Endothelial cell of umbilical vein (primary cell): ENCODE data around the gene CKAP2. TPM values are rescaled to one million over a fixed set of nuclear protein-coding genes. Genes with fewer than 3 reads are reported as not detected.

ENCODE experiments used
- BruUV-seq: library from RNA; stranded (reverse); fragments of 400-500 nt; replicated peaks from 2 replicates; lab custom pipeline; 2021; lab: Mats Ljungman, UMichigan
- CTCF ChIA-PET: fragments of 300-600, 350-600 bp; sonication (Branson Sonifier 250); formaldehyde crosslinking; loops from one replicate; lab custom pipeline; 2021; ENCODE audit warnings: antibody characterized with exemption, inconsistent platforms; lab: Charles Lee
- POLR2A ChIA-PET: fragments of 300-600, 350-600 bp; sonication (Branson Sonifier 250); formaldehyde crosslinking; loops from one replicate; lab custom pipeline; 2021; ENCODE audit warnings: antibody characterized with exemption, inconsistent platforms; lab: Charles Lee
- DNase-seq: peaks from one replicate; pipeline ENCODE4 v3.0.0-alpha.2; 2011; ENCODE audit warnings: low read depth, low spot score
- FAIRE-seq: peaks from 2 replicates; lab custom pipeline; 2011; peaks lifted over from hg19 to GRCh38; lab: Jason Lieb, UNC
- H2AFZ ChIP-seq: 2 replicates; pipeline ENCODE4 v1.6.0; 2012; ENCODE audit warnings: low read depth, low read length, control low read depth, inconsistent platforms
- H3K27ac ChIP-seq: 2 replicates; pipeline ENCODE4 v1.5.1; 2011; ENCODE audit warnings: low read depth, mild to moderate bottlenecking, control low read depth, low read length, moderate library complexity; ENCODE audit not compliant: insufficient read depth
- H3K27me3 ChIP-seq, 2 experiments: 2 replicates each; pipeline versions ENCODE4 v1.6.0 to v1.6.1; 2011; ENCODE audit warnings: low read length in 2 of 2, mixed read lengths in 1 of 2; ENCODE audit not compliant: control insufficient read depth in 2 of 2, insufficient read depth in 2 of 2
- H3K36me3 ChIP-seq, 2 experiments: 2 replicates in 1 of 2; 3 replicates in 1 of 2; pipeline ENCODE4 v1.5.1; 2011; ENCODE audit warnings: low read length in 2 of 2, mild to moderate bottlenecking in 1 of 2, moderate library complexity in 1 of 2; ENCODE audit not compliant: control insufficient read depth in 2 of 2, insufficient read depth in 2 of 2; ENCODE audit errors: extremely low read depth in 1 of 2
- H3K4me1 ChIP-seq: 3 replicates; pipeline ENCODE4 v1.5.1; 2011; ENCODE audit warnings: mild to moderate bottlenecking, low read length; ENCODE audit not compliant: control insufficient read depth, insufficient read depth; ENCODE audit errors: extremely low read depth
- H3K4me2 ChIP-seq: 2 replicates; pipeline ENCODE4 v1.6.1; 2011; ENCODE audit warnings: low read length, control low read depth, mixed read lengths; ENCODE audit not compliant: insufficient read depth
- H3K4me3 ChIP-seq, 3 experiments: fragments of 200-600 bp in 1 of 3; sonication (generic), shearing (Covaris generic) in 1 of 3; replicated peaks in 1 of 3; 2 replicates each; pipeline ENCODE4 v1.5.1; 2011 to 2016; ENCODE audit warnings: control low read depth in 3 of 3, low read length in 3 of 3, mild to moderate bottlenecking in 2 of 3, inconsistent platforms in 1 of 3, low read depth in 1 of 3, moderate library complexity in 1 of 3; ENCODE audit not compliant: insufficient read depth in 1 of 3
- H3K79me2 ChIP-seq: 2 replicates; pipeline ENCODE4 v1.6.0; 2012; ENCODE audit warnings: low read length, inconsistent platforms; ENCODE audit not compliant: control insufficient read depth, insufficient read depth
- H3K9ac ChIP-seq: replicated peaks from 2 replicates; pipeline ENCODE3; 2011; ENCODE audit warnings: low read length, control low read depth; ENCODE audit not compliant: insufficient read depth; ENCODE audit errors: extremely low read depth
- H3K9me1 ChIP-seq: replicated peaks from 3 replicates; pipeline ENCODE4 v1.6.0; 2011; ENCODE audit warnings: mild to moderate bottlenecking, low read length; ENCODE audit not compliant: control insufficient read depth, insufficient read depth; ENCODE audit errors: extremely low read depth
- H3K9me3 ChIP-seq: replicated peaks from 2 replicates; pipeline ENCODE4 v1.5.1; 2012; ENCODE audit warnings: low read length, inconsistent platforms; ENCODE audit not compliant: control insufficient read depth, insufficient read depth
- H4K20me1 ChIP-seq: replicated peaks from 2 replicates; pipeline ENCODE3; 2011; ENCODE audit warnings: mild to moderate bottlenecking, low read length; ENCODE audit not compliant: control insufficient read depth, insufficient read depth; ENCODE audit errors: extremely low read depth
- CTCF ChIP-seq, 2 donors: IDR thresholded peaks; 1 replicate in 1 of 2; 2 replicates in 1 of 2; pipeline ENCODE4 v1.5.1; 2011; ENCODE audit warnings: low read length in 2 of 2, mild to moderate bottlenecking in 2 of 2, moderate library complexity in 2 of 2, control low read depth in 1 of 2, inconsistent platforms in 1 of 2, low read depth in 1 of 2; ENCODE audit not compliant: insufficient read depth in 1 of 2; ENCODE audit errors: extremely low read depth in 1 of 2
- EZH2 ChIP-seq: IDR thresholded peaks from 2 replicates; pipeline ENCODE4 v1.6.1; 2012; ENCODE audit warnings: borderline replicate concordance, low read depth, mild to moderate bottlenecking, moderate library complexity, low read length, inconsistent platforms; ENCODE audit not compliant: severe bottlenecking
- FOS ChIP-seq: IDR thresholded peaks from 2 replicates; pipeline ENCODE4 v1.6.1; 2011; ENCODE audit warnings: mild to moderate bottlenecking, low read length, moderate library complexity, borderline replicate concordance; ENCODE audit not compliant: insufficient read depth
- GATA2 ChIP-seq: IDR thresholded peaks from 2 replicates; pipeline ENCODE4 v1.7.0; 2011; ENCODE audit warnings: low read depth, mild to moderate bottlenecking, moderate library complexity, mixed read lengths, low read length; ENCODE audit not compliant: insufficient read length, insufficient read depth
- JUN ChIP-seq: IDR thresholded peaks from 2 replicates; pipeline ENCODE4 v1.6.1; 2011; ENCODE audit warnings: borderline replicate concordance, low read depth; ENCODE audit not compliant: insufficient read length, insufficient read depth
- MAX ChIP-seq: IDR thresholded peaks from 2 replicates; pipeline ENCODE4 v1.6.1; 2011; ENCODE audit not compliant: insufficient read depth, insufficient read length
- MYC ChIP-seq: IDR thresholded peaks from one replicate; pipeline ENCODE4 v1.6.1; 2011; ENCODE audit warnings: mild to moderate bottlenecking, low read depth, low read length
- POLR2A ChIP-seq: IDR thresholded peaks from 2 replicates; pipeline ENCODE4 v1.6.1; 2012; ENCODE audit warnings: low read depth, mild to moderate bottlenecking, control low read depth, low read length
- POLR2AphosphoS5 ChIP-seq: IDR thresholded peaks from 2 replicates; pipeline ENCODE4 v1.6.1; 2012; ENCODE audit warnings: low read depth, mild to moderate bottlenecking, control low read depth, low read length, moderate library complexity; ENCODE audit not compliant: insufficient read depth
- dilution Hi-C: fragments of 300-500 bp; cut with MboI; formaldehyde crosslinking; loops from one replicate; pipeline ENCODE4 v1.15.0; 2019; ENCODE audit warnings: low sequenced_read_pairs; ENCODE audit not compliant: extremely low pct_ligation_motif_present
- intact Hi-C: fragments of 100-400 bp; cut with micrococcal nuclease; formaldehyde crosslinking; loops from one replicate; pipeline ENCODE4 v1.10.0; 2022
- polyA plus RNA-seq, 4 experiments: library from polyadenylated mRNA; depleted of rRNA in 3 of 4; stranded (reverse) in 3 of 4; unstranded in 1 of 4; fragments of >200 nt; gene quantifications; 2 replicates each; pipeline versions ENCODE4 v1.2.1 to v1.2.3, GENCODE V29; 2011 to 2012; ENCODE audit warnings: missing spikeins in 1 of 4
- total RNA-seq: library from RNA; stranded (reverse); gene quantifications from 2 replicates; pipeline ENCODE4 v1.2.3, GENCODE V29; 2021

The CKAP2 gene
- total and polyA plus RNA-seq, 2 donors (not counting 3 experiments of a cell fraction or from before 2014, with no cell fraction given): 9.2 to 72.1 TPM

GRCh38 chr13:52414963-52415362 lies 40.3 kb upstream of the CKAP2 start:
- Histone ChIP-seq H2AFZ (peak overlapping the region; percentile 46), H3K9ac (peak overlapping the region; percentile 17), H3K36me3 (peaks cover 0 to 6% of the 10 kb centered on the region in 2 experiments), H3K9me3 (no peaks in the 10 kb centered on the region), H3K4me2 (peak overlapping the region; percentile 18), H3K4me3 (no peak overlapping the region), H3K4me1 (peaks cover 17% of the 10 kb centered on the region), H3K9me1 (no peaks in the 10 kb centered on the region), H3K79me2 (no peaks in the 10 kb centered on the region), H3K27ac (peak overlapping the region; percentile 64), H4K20me1 (no peaks in the 10 kb centered on the region), H3K27me3 (no peaks in the 10 kb centered on the region)
- dilution Hi-C loops (no loop called here), intact Hi-C loops (loop anchor here (2.0 kb wide), 1 partner anchor 14 kb away; no protein-coding TSS in a partner anchor)
- TF ChIP-seq MAX (no peak), CTCF (IDR thresholded peaks at IDR 0.05; ENCODE audit: extremely low read depth in 1 of 2, insufficient read depth in 1 of 2, low read depth in 1 of 2, low read length in 2 of 2) (no peak), POLR2A (no peak), MYC (no peak)
- no TSS peak for BruUV-seq
- peak; percentile 43 for DNase-seq
- CTCF ChIA-PET: interaction anchor here (1.1 to 2.6 kb wide), 3 partner anchors 10 to 35 kb away, joined by 4 to 20 read pairs (median 6); partner anchors contain the start of gene VPS36
- POLR2A ChIA-PET: interaction anchor here (0.6 kb wide), 1 partner anchor 32 kb away, joined by 4 read pairs; no protein-coding TSS in a partner anchor
- FAIRE-seq: peak; percentile 64

- Histone ChIP-seq H3K9me1 (no peaks in the 10 kb centered on the region), H3K79me2 (no peaks in the 10 kb centered on the region), H2AFZ (no peak overlapping the region), H4K20me1 (no peaks in the 10 kb centered on the region), H3K4me3 (no peak overlapping the region), H3K9me3 (no peaks in the 10 kb centered on the region), H3K27me3 (no peaks in the 10 kb centered on the region), H3K27ac (no peak overlapping the region), H3K36me3 (peaks cover 1 to 9% of the 10 kb centered on the region in 2 experiments), H3K4me1 (peaks cover 17% of the 10 kb centered on the region), H3K4me2 (no peak overlapping the region), H3K9ac (no peak overlapping the region)
- intact Hi-C loops: no loop called here
- POLR2A ChIA-PET: no interaction called here
- CTCF ChIA-PET: interaction anchor here (1.1 to 1.8 kb wide), 4 partner anchors 9 to 32 kb away, joined by 3 to 7 read pairs (median 5); partner anchors contain the start of gene VPS36
- TF ChIP-seq POLR2A: no peak
- no peak for TF ChIP-seq JUN
- no peak for TF ChIP-seq MAX
- TF ChIP-seq GATA2: no peak
- TF ChIP-seq FOS: no peak
- no peak for TF ChIP-seq MYC
- TF ChIP-seq EZH2: no peak
- TF ChIP-seq POLR2AphosphoS5: no peak
- DNase-seq: no peak
- BruUV-seq: no TSS peak
- dilution Hi-C loops: no loop called here
- FAIRE-seq: no peak
Measured at GRCh38 chr13:52419080-52419479, 36.2 kb upstream of the CKAP2 start.
